Cardiac muscle cell (in vitro differentiated cells and primary cell): ENCODE data around the gene TARP.
"Not testable (repeated sequence)": the region's sequence is repeated elsewhere in the genome, so short reads cannot be mapped to it uniquely, and the experiment has no call there.

ENCODE experiments used
- DNase-seq, 2 donors: peaks; one replicate each; pipeline versions ENCODE4 v3.0.0 to v3.0.0-alpha.2; 2010 to 2017; ENCODE audit warnings: low read depth in 1 of 2, low spot score in 1 of 2
- H3K27ac ChIP-seq: fragments of 200-600 bp; sonication (generic); 2 replicates; pipeline ENCODE4 v1.5.1; 2016
- H3K27me3 ChIP-seq: fragments of 200-600 bp; sonication (generic); 2 replicates; pipeline ENCODE4 v1.6.0; 2016; ENCODE audit warnings: control low read depth
- H3K36me3 ChIP-seq: fragments of 200-600 bp; sonication (generic); 2 replicates; pipeline ENCODE4 v1.5.1; 2016; ENCODE audit warnings: control low read depth
- H3K4me1 ChIP-seq: fragments of 200-600 bp; sonication (generic); 2 replicates; pipeline ENCODE4 v1.8.1; 2017; ENCODE audit warnings: low read depth, mild to moderate bottlenecking, mixed run types
- H3K4me3 ChIP-seq: fragments of 200-600 bp; sonication (generic); 2 replicates; pipeline ENCODE4 v1.5.1; 2016; ENCODE audit warnings: mild to moderate bottlenecking
- H3K9me3 ChIP-seq: fragments of 200-600 bp; sonication (generic); 2 replicates; pipeline ENCODE4 v1.5.1; 2017; ENCODE audit warnings: low read depth, mild to moderate bottlenecking, control low read depth
- TF ChIP-seq, protein P1 (sequence below): IDR thresholded peaks from 2 replicates; pipeline ENCODE4 v1.5.1; 2012; ENCODE audit warnings: low read depth, mild to moderate bottlenecking, low read length

TARP gene

GRCh38 chr7:38280707-38281106 lies 7.3 kb upstream of the TARP start:
- Histone ChIP-seq H3K36me3 (no peaks in the 10 kb centered on the region), H3K27ac (no peak overlapping the region), H3K9me3 (no peaks in the 10 kb centered on the region), H3K27me3 (no peaks in the 10 kb centered on the region), H3K4me1 (peaks cover 9% of the 10 kb centered on the region), H3K4me3 (no peak overlapping the region)
- TF ChIP-seq, protein P1, sequence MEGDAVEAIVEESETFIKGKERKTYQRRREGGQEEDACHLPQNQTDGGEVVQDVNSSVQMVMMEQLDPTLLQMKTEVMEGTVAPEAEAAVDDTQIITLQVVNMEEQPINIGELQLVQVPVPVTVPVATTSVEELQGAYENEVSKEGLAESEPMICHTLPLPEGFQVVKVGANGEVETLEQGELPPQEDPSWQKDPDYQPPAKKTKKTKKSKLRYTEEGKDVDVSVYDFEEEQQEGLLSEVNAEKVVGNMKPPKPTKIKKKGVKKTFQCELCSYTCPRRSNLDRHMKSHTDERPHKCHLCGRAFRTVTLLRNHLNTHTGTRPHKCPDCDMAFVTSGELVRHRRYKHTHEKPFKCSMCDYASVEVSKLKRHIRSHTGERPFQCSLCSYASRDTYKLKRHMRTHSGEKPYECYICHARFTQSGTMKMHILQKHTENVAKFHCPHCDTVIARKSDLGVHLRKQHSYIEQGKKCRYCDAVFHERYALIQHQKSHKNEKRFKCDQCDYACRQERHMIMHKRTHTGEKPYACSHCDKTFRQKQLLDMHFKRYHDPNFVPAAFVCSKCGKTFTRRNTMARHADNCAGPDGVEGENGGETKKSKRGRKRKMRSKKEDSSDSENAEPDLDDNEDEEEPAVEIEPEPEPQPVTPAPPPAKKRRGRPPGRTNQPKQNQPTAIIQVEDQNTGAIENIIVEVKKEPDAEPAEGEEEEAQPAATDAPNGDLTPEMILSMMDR: no peak
- no peak for DNase-seq

DNA sequence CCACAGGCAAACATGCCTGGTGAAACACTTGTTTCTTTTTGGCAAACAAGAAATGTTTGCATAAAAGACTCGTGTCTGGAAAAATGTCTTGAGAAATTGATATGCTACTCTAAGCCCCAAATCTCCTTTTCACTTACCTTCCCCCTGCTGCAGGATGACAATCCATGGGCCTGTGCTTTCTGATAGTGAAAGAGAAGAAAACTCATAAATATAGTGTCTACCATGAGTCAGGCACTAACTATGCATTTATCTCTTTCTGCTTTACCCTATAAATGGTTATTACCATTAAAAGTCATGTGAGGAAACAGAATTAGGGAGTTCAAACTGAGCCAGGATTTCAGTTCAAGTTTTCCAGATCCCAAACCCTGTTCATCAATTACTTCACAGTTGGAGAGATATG lies 6.6 kb upstream of the TARP start:
- DNase-seq: no peak
- TF ChIP-seq, protein P1: no peak
- Histone ChIP-seq H3K27ac (no peak overlapping the region), H3K36me3 (no peaks in the 10 kb centered on the region), H3K4me3 (no peak overlapping the region), H3K9me3 (no peaks in the 10 kb centered on the region), H3K27me3 (no peaks in the 10 kb centered on the region), H3K4me1 (peaks cover 9% of the 10 kb centered on the region)

DNA sequence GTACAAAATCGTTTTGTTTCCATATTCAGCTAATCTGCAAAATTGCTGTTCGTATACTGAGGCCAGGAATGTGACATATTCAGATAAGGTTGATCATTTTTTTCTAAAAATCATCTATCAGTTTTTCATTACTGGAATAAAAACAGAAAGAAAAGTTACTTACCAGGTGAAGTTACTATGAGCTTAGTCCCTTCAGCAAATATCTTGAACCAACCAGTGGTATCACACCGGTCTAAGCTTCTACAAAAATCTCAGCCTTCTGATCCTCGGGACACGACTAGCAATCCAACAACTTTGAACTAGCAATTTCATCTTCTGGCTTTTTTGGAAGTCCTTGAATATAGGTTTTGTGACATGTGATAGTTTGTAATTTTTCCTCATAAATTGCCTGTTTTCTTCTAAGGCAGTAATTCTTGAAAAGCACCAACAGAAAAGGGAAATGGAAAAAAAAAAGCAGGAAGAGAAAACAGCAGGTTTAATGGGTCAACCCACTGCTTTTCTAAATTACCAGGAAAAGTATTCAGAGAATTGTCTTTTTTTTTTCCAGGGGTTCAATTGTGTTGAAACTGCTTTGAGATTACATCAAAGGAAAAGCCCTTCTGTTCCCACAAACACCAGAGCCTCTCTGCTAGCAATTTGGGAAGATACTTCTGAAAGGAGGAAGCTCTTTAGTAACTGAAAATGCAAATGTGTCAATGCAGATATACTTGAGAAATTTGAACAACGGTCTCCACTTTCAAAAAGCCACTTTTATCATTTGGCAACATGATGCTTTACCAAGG lies 2.9 kb upstream of the TARP start:
- Histone ChIP-seq H3K36me3 (no peaks in the 10 kb centered on the region), H3K27ac (no peak overlapping the region), H3K27me3 (no peaks in the 10 kb centered on the region), H3K4me1 (no peaks in the 10 kb centered on the region), H3K9me3 (no peaks in the 10 kb centered on the region), H3K4me3 (no peak overlapping the region)
- TF ChIP-seq, protein P1: no peak
- DNase-seq: no peak

DNA sequence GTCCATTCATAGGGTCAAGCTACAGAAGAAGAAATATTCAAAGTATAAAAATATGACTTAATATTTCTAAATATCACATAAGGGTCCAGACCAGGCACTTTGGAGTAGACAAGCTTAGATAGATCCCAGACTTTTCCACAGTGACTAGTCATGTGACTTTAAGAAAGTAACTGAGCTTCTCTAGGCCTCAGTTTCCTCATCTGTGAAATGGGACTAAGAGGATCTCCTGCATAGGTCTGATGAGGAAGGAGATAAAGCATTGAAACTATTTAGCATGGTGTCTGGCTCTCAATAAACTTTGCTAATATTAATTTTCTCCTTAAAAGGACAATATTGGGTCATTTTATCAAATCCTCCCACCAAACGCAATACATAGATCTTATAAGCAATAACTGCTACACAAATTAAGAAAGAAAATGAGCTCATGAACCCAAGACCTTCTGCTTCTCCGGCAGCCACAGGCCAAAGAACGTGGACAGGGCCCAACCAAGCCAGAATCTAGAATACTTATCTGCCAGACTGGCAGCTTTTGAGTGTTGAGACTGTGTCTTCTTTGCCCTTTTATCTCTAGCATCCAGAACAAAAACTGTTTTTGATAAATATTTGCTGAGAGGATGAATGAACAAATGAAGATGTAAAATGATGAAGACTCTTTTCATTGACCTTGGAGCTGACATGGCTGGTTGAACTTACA lies 1.6 kb upstream of the TARP start:
- Histone ChIP-seq H3K36me3 (no peaks in the 10 kb centered on the region), H3K4me3 (no peak overlapping the region), H3K27me3 (no peaks in the 10 kb centered on the region), H3K9me3 (no peaks in the 10 kb centered on the region), H3K27ac (no peak overlapping the region), H3K4me1 (no peaks in the 10 kb centered on the region)
- DNase-seq: no peak
- TF ChIP-seq, protein P1: no peak

DNA sequence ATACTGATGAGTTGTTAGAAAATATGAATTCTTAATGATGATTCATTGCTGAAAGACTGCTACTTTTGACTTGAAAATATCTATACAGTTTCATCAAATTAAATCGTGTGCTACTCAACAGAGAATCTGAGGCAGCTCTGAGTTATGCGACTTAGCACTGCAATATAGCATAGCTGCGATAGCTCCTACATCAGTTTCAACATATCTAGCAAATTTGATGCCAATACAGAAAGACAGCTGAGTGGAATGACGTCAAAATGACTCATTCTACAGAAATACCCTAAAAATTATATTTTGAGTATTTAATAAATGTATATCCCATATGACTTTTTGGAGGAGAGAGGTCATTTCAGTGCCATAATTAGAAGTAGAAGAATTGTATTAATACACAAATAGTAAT lies 1.1 kb upstream of the TARP start:
- no peaks in the 10 kb centered on the region for H3K9me3 ChIP-seq
- no peak overlapping the region for H3K4me3 ChIP-seq
- no peaks in the 10 kb centered on the region for H3K27me3 ChIP-seq
- H3K27ac ChIP-seq: no peak overlapping the region
- no peak for DNase-seq
- TF ChIP-seq, protein P1: no peak
- H3K4me1 ChIP-seq: no peaks in the 10 kb centered on the region
- no peaks in the 10 kb centered on the region for H3K36me3 ChIP-seq

GRCh38 chr7:38270405-38270804 lies 3.0 kb downstream of the TARP start:
- H3K4me3 ChIP-seq, H3K27ac ChIP-seq, H3K27me3 ChIP-seq, H3K36me3 ChIP-seq, DNase-seq, H3K9me3 ChIP-seq, H3K4me1 ChIP-seq: not testable (repeated sequence)

- H3K27me3 ChIP-seq, DNase-seq, H3K36me3 ChIP-seq, H3K27ac ChIP-seq, H3K4me3 ChIP-seq, H3K4me1 ChIP-seq, H3K9me3 ChIP-seq: not testable (repeated sequence)
Measured at GRCh38 chr7:38269704-38270346, 3.6 kb downstream of the TARP start.

- not testable (repeated sequence) for H3K9me3 ChIP-seq, H3K36me3 ChIP-seq, H3K27ac ChIP-seq, H3K4me1 ChIP-seq, H3K27me3 ChIP-seq, DNase-seq, H3K4me3 ChIP-seq
Measured at GRCh38 chr7:38265958-38266357, 7.5 kb downstream of the TARP start.
